ENCODE data around the gene KRTAP10-3. TPM values are rescaled to one million over a fixed set of nuclear protein-coding genes. Genes with fewer than 3 reads are reported as not detected.

The KRTAP10-3 gene
- total and polyA plus RNA-seq, 2 of the 13 experiments (the other 11 are each of a cell fraction or from before 2014, with no cell fraction given), result not detected

GRCh38 chr21:44593598-44594405, 35.2 kb upstream of the KRTAP10-3 start (continued):
- peak; percentile 72 for TF ChIP-seq MXD4 (CRISPR knock-in tag; IDR thresholded peaks at IDR 0.05)
- TF ChIP-seq ESRRA (CRISPR knock-in tag; IDR thresholded peaks at IDR 0.05; ENCODE audit: low read depth), result peak; percentile 49; the same call in 1 of the 2 replicates
- no peak; the same call in 1 of the 2 replicates for TF ChIP-seq GZF1 (CRISPR knock-in tag; IDR thresholded peaks at IDR 0.05)
- TF ChIP-seq ZBTB34 (CRISPR knock-in tag; IDR thresholded peaks at IDR 0.05), result 0 out of 2 replicates have a peak, but pooled peaks have one; percentile 48
- TF ChIP-seq HNF1A (IDR thresholded peaks at IDR 0.05; ENCODE audit: low read depth), result no peak
- no peak for TF ChIP-seq HNF1A (CRISPR knock-in tag; IDR thresholded peaks at IDR 0.05; ENCODE audit: borderline replicate concordance)
- no peak for TF ChIP-seq DR1 (CRISPR knock-in tag; IDR thresholded peaks at IDR 0.05)
- TF ChIP-seq CC2D1A (CRISPR knock-in tag; IDR thresholded peaks at IDR 0.05), result 0 out of 2 replicates have a peak, but pooled peaks have one; percentile 38
- no peak for TF ChIP-seq MTA3 (CRISPR knock-in tag; IDR thresholded peaks at IDR 0.05)
- TF ChIP-seq ZFP37 (CRISPR knock-in tag; IDR thresholded peaks at IDR 0.05; ENCODE audit: borderline replicate concordance), result no peak; the same call in 1 of the 2 replicates
- TF ChIP-seq SAFB2 (CRISPR knock-in tag; IDR thresholded peaks at IDR 0.05; ENCODE audit: borderline replicate concordance, low read depth), result no peak
- 0 out of 2 replicates have a peak, but pooled peaks have one; percentile 39 for TF ChIP-seq REL (CRISPR knock-in tag; conservative IDR thresholded peaks at IDR 0.05)
- TF ChIP-seq ZNF639 (CRISPR knock-in tag; conservative IDR thresholded peaks at IDR 0.05), result 0 out of 2 replicates have a peak, but pooled peaks have one; percentile 37
- no peak for TF ChIP-seq ZNF737 (CRISPR knock-in tag; IDR thresholded peaks at IDR 0.05; ENCODE audit: borderline replicate concordance)
- peak; percentile 91 for TF ChIP-seq ZNF317 (CRISPR knock-in tag; IDR thresholded peaks at IDR 0.05)
- no peak for TF ChIP-seq ZNF142 (CRISPR knock-in tag; IDR thresholded peaks at IDR 0.05)
